Measurements from ENCODE around the gene C17orf78. TPM values are rescaled to one million over a fixed set of nuclear protein-coding genes. Genes with fewer than 3 reads are reported as not detected.
A peak's percentile ranks its signal among the peaks of the same experiment; 100 is the strongest.

Gene C17orf78
- total RNA-seq: not detected

- DNase-seq (no peak), ATAC-seq (ENCODE audit: low FRiP score in 2 of 2) (no peak)
- peaks cover 0 to 4% (median 0%) of the 10 kb centered on the region in 4 donors for H3K4me1 ChIP-seq
- H3K4me3 ChIP-seq: no peak within 1 kb of the TSS
- no peak within 1 kb of the TSS for H3K27ac ChIP-seq
- WGBS, 2 donors: 86 to 94% methylated on average over 7 of the region's 7 CpGs
- H3K27me3 ChIP-seq: no peaks in the 10 kb centered on the region
- H3K36me3 ChIP-seq: no peaks in the 10 kb centered on the region
- H3K9me3 ChIP-seq: no peaks in the 10 kb centered on the region
- TF ChIP-seq POLR2A (IDR thresholded peaks at IDR 0.05) (no peak), CTCF (IDR thresholded peaks at IDR 0.05) (no peak), EP300 (IDR thresholded peaks at IDR 0.05) (no peak), POLR2AphosphoS5 (IDR thresholded peaks at IDR 0.05) (no peak)
These were observed at the start of gene C17orf78 for GRCh38 chr17:37375706-37376105. Gene C17orf78, plus strand, starts transcription at chr17:37375985. Its CDS starts 108 bp downstream, at chr17:37376093.

- ATAC-seq (ENCODE audit: low FRiP score in 2 of 2) (peak in 1 of 2 donors; percentile 63), DNase-seq (no peak)
- Histone ChIP-seq H3K27ac (no peak overlapping the region), H3K4me1 (no peaks in the 10 kb centered on the region), H3K9me3 (no peaks in the 10 kb centered on the region), H3K27me3 (no peaks in the 10 kb centered on the region), H3K36me3 (peaks cover 3 to 30% (median 15%) of the 10 kb centered on the region in 4 donors), H3K4me3 (no peak overlapping the region)
- 65 to 78% methylated on average over 5 of the region's 5 CpGs for WGBS, 2 donors
- no peak for TF ChIP-seq POLR2AphosphoS5 (IDR thresholded peaks at IDR 0.05)
- TF ChIP-seq POLR2A (IDR thresholded peaks at IDR 0.05): no peak
- TF ChIP-seq EP300 (IDR thresholded peaks at IDR 0.05): no peak
- TF ChIP-seq CTCF (IDR thresholded peaks at IDR 0.05): no peak
These were observed 48.3 kb upstream of the C17orf78 start for GRCh38 chr17:37327341-37328090.

GRCh38 chr17:37338847-37339246 lies 36.9 kb upstream of the C17orf78 start:
- H3K27me3 ChIP-seq: no peaks in the 10 kb centered on the region
- no peaks in the 10 kb centered on the region for H3K9me3 ChIP-seq
- DNase-seq (no peak), ATAC-seq (ENCODE audit: low FRiP score in 2 of 2) (no peak)
- no peak for TF ChIP-seq EP300 (IDR thresholded peaks at IDR 0.05)
- no peak for TF ChIP-seq POLR2A (IDR thresholded peaks at IDR 0.05)
- no peak for TF ChIP-seq POLR2AphosphoS5 (IDR thresholded peaks at IDR 0.05)
- TF ChIP-seq CTCF (IDR thresholded peaks at IDR 0.05): no peak
- no peak overlapping the region for H3K4me3 ChIP-seq
- H3K36me3 ChIP-seq: peaks cover 0 to 3% (median 2%) of the 10 kb centered on the region in 4 donors
- H3K4me1 ChIP-seq: peaks cover 0 to 8% (median 0%) of the 10 kb centered on the region in 4 donors
- WGBS, 2 donors: 82 to 83% methylated on average over 3 of the region's 3 CpGs
- peak overlapping the region in 1 of 4 donors; percentile 35 for H3K27ac ChIP-seq

- Histone ChIP-seq H3K36me3 (peaks cover 0 to 3% (median 2%) of the 10 kb centered on the region in 4 donors), H3K27ac (peak overlapping the region in 1 of 4 donors; percentile 35), H3K4me3 (no peak overlapping the region), H3K9me3 (no peaks in the 10 kb centered on the region), H3K4me1 (peaks cover 0 to 8% (median 0%) of the 10 kb centered on the region in 4 donors), H3K27me3 (no peaks in the 10 kb centered on the region)
- no peak for ATAC-seq (ENCODE audit: low FRiP score in 2 of 2)
- no peak for DNase-seq
- 64 to 68% methylated on average over 3 of the region's 3 CpGs for WGBS, 2 donors
- TF ChIP-seq CTCF (IDR thresholded peaks at IDR 0.05): no peak
These were observed 36.5 kb upstream of the C17orf78 start for GRCh38 chr17:37339321-37339720.

GRCh38 chr17:37340804-37341203 lies 35.0 kb upstream of the C17orf78 start:
- Histone ChIP-seq H3K27me3 (no peaks in the 10 kb centered on the region), H3K27ac (no peak overlapping the region), H3K9me3 (no peaks in the 10 kb centered on the region), H3K4me1 (peaks cover 0 to 8% (median 0%) of the 10 kb centered on the region in 4 donors), H3K4me3 (no peak overlapping the region), H3K36me3 (peaks cover 0 to 3% (median 1%) of the 10 kb centered on the region in 4 donors)
- ATAC-seq (ENCODE audit: low FRiP score in 2 of 2): no peak
- no peak for TF ChIP-seq EP300 (IDR thresholded peaks at IDR 0.05)
- TF ChIP-seq POLR2A (IDR thresholded peaks at IDR 0.05): no peak
- 91 to 93% methylated on average over 2 of the region's 2 CpGs for WGBS, 2 donors
- DNase-seq: no peak
